ENCODE measurements around the gene TMEM119.

TMEM119 gene

GRCh38 chr12:108562348-108563135 lies 35.3 kb downstream of the TMEM119 start, which contains the start of gene ISCU:
TSS of gene ISCU (plus strand) at chr12:108562596. CDS start at chr12:108562623, 27 bp downstream.
- Histone ChIP-seq H3K4ac (ENCODE audit: low read depth, low read length) (peak within 1 kb of the TSS; percentile 74), H3K18ac (ENCODE audit: low read length) (peak within 1 kb of the TSS; percentile 65), H3K23ac (ENCODE audit: low read length) (no peak within 1 kb of the TSS), H3K79me1 (ENCODE audit: low read length) (peaks cover 8% of the 10 kb centered on the region), H2BK5ac (ENCODE audit: low read length) (peak within 1 kb of the TSS; percentile 25), H2AK5ac (ENCODE audit: low read length) (peak within 1 kb of the TSS; percentile 66), H3K4me1 (ENCODE audit: control insufficient read depth, low read depth, low read length) (peaks cover 2% of the 10 kb centered on the region), H3K4me3 (ENCODE audit: low read length) (peak within 1 kb of the TSS; percentile 79), H3K9ac (ENCODE audit: low read length) (peak within 1 kb of the TSS; percentile 83), H3K79me2 (ENCODE audit: control insufficient read depth, insufficient read depth, low read length) (peaks cover 35% of the 10 kb centered on the region), H4K8ac (ENCODE audit: low read depth, low read length) (no peak within 1 kb of the TSS), H3K27ac (ENCODE audit: low read depth, low read length) (peak within 1 kb of the TSS; percentile 60), H3K27me3 (ENCODE audit: insufficient read depth, low read length, poor library complexity) (no peaks in the 10 kb centered on the region), H2BK15ac (replicated peaks; ENCODE audit: low read depth) (no peak within 1 kb of the TSS), H4K5ac (ENCODE audit: low read length) (no peak within 1 kb of the TSS), H2BK120ac (ENCODE audit: low read depth, low read length) (peak within 1 kb of the TSS; percentile 62), H3K36me3 (ENCODE audit: control insufficient read depth, insufficient read depth, low read length) (peaks cover 3% of the 10 kb centered on the region), H3K56ac (ENCODE audit: low read length) (peak within 1 kb of the TSS; percentile 93), H3K4me2 (ENCODE audit: low read length) (peak within 1 kb of the TSS; percentile 86)
- DNase-seq = peak; percentile 99
- WGBS (ENCODE audit: extremely low coverage, insufficient coverage, low lambda C conversion rate) = no CpG with 5 or more reads among the region's 72 CpGs

GRCh38 chr12:108561852-108562347 lies 36.0 kb downstream of the TMEM119 start:
- Histone ChIP-seq H2BK5ac (ENCODE audit: low read length) (peak overlapping the region; percentile 25), H4K8ac (ENCODE audit: low read depth, low read length) (no peak overlapping the region), H3K79me1 (ENCODE audit: low read length) (peaks cover 8% of the 10 kb centered on the region), H3K9ac (ENCODE audit: low read length) (peak overlapping the region; percentile 69), H3K79me2 (ENCODE audit: control insufficient read depth, insufficient read depth, low read length) (peaks cover 40% of the 10 kb centered on the region), H4K5ac (ENCODE audit: low read length) (no peak overlapping the region), H2AK5ac (ENCODE audit: low read length) (peak overlapping the region; percentile 66), H2BK15ac (replicated peaks; ENCODE audit: low read depth) (no peak overlapping the region), H3K4me1 (ENCODE audit: control insufficient read depth, low read depth, low read length) (peaks cover 2% of the 10 kb centered on the region), H3K27me3 (ENCODE audit: insufficient read depth, low read length, poor library complexity) (no peaks in the 10 kb centered on the region), H3K4ac (ENCODE audit: low read depth, low read length) (peak overlapping the region; percentile 74), H3K56ac (ENCODE audit: low read length) (peak overlapping the region; percentile 81), H3K4me3 (ENCODE audit: low read length) (peak overlapping the region; percentile 62), H3K27ac (ENCODE audit: low read depth, low read length) (peak overlapping the region; percentile 60), H3K23ac (ENCODE audit: low read length) (no peak overlapping the region), H3K18ac (ENCODE audit: low read length) (peak overlapping the region; percentile 61), H3K36me3 (ENCODE audit: control insufficient read depth, insufficient read depth, low read length) (peaks cover 4% of the 10 kb centered on the region), H2BK120ac (ENCODE audit: low read depth, low read length) (peak overlapping the region; percentile 62), H3K4me2 (ENCODE audit: low read length) (peak overlapping the region; percentile 50)
- WGBS (ENCODE audit: extremely low coverage, insufficient coverage, low lambda C conversion rate) = no CpG with 5 or more reads among the region's 20 CpGs
- peak; percentile 62 for DNase-seq

- Histone ChIP-seq H3K36me3 (ENCODE audit: control insufficient read depth, insufficient read depth, low read length) (peaks cover 4% of the 10 kb centered on the region), H2BK120ac (ENCODE audit: low read depth, low read length) (peak within 1 kb of the TSS; percentile 62), H2AK5ac (ENCODE audit: low read length) (peak within 1 kb of the TSS; percentile 97)
Observed at GRCh38 chr12:108560752-108561719, 36.8 kb downstream of the TMEM119 start, which contains the start of gene SART3. TSS of gene SART3 (minus strand) at chr12:108561173. CDS start at chr12:108561154, 19 bp downstream.

GRCh38 chr12:108560321-108560721 lies 37.6 kb downstream of the TMEM119 start:
- Histone ChIP-seq H3K79me1 (ENCODE audit: low read length) (peaks cover 12% of the 10 kb centered on the region), H3K23ac (ENCODE audit: low read length) (no peak overlapping the region), H4K8ac (ENCODE audit: low read depth, low read length) (no peak overlapping the region), H3K27ac (ENCODE audit: low read depth, low read length) (peak overlapping the region; percentile 15), H2BK5ac (ENCODE audit: low read length) (no peak overlapping the region), H2AK5ac (ENCODE audit: low read length) (peak overlapping the region; percentile 29), H4K5ac (ENCODE audit: low read length) (no peak overlapping the region), H3K79me2 (ENCODE audit: control insufficient read depth, insufficient read depth, low read length) (peaks cover 55% of the 10 kb centered on the region), H3K27me3 (ENCODE audit: insufficient read depth, low read length, poor library complexity) (no peaks in the 10 kb centered on the region), H3K9ac (ENCODE audit: low read length) (peak overlapping the region; percentile 99), H3K56ac (ENCODE audit: low read length) (peak overlapping the region; percentile 100), H3K4ac (ENCODE audit: low read depth, low read length) (peak overlapping the region; percentile 56), H3K36me3 (ENCODE audit: control insufficient read depth, insufficient read depth, low read length) (peaks cover 3% of the 10 kb centered on the region), H2BK15ac (replicated peaks; ENCODE audit: low read depth) (no peak overlapping the region), H3K4me1 (ENCODE audit: control insufficient read depth, low read depth, low read length) (peaks cover 2% of the 10 kb centered on the region), H3K4me2 (ENCODE audit: low read length) (peak overlapping the region; percentile 91), H2BK120ac (ENCODE audit: low read depth, low read length) (no peak overlapping the region), H3K18ac (ENCODE audit: low read length) (no peak overlapping the region), H3K4me3 (ENCODE audit: low read length) (peak overlapping the region; percentile 98)
- WGBS (ENCODE audit: extremely low coverage, insufficient coverage, low lambda C conversion rate) = no CpG with 5 or more reads among the region's 12 CpGs
- DNase-seq = peak; percentile 38

More at GRCh38 chr12:108560752-108561719, 36.8 kb downstream of the TMEM119 start, which contains the start of gene SART3:
- Histone ChIP-seq H3K18ac (ENCODE audit: low read length) (peak within 1 kb of the TSS; percentile 65), H3K23ac (ENCODE audit: low read length) (peak within 1 kb of the TSS; percentile 100), H3K79me2 (ENCODE audit: control insufficient read depth, insufficient read depth, low read length) (peaks cover 48% of the 10 kb centered on the region), H3K4me2 (ENCODE audit: low read length) (peak within 1 kb of the TSS; percentile 91), H3K9ac (ENCODE audit: low read length) (peak within 1 kb of the TSS; percentile 99), H2BK5ac (ENCODE audit: low read length) (peak within 1 kb of the TSS; percentile 95), H3K56ac (ENCODE audit: low read length) (peak within 1 kb of the TSS; percentile 100), H3K79me1 (ENCODE audit: low read length) (peaks cover 12% of the 10 kb centered on the region), H3K4me1 (ENCODE audit: control insufficient read depth, low read depth, low read length) (peaks cover 2% of the 10 kb centered on the region), H3K27me3 (ENCODE audit: insufficient read depth, low read length, poor library complexity) (no peaks in the 10 kb centered on the region), H3K4ac (ENCODE audit: low read depth, low read length) (peak within 1 kb of the TSS; percentile 74), H2BK15ac (replicated peaks; ENCODE audit: low read depth) (no peak within 1 kb of the TSS), H3K27ac (ENCODE audit: low read depth, low read length) (peak within 1 kb of the TSS; percentile 60), H3K4me3 (ENCODE audit: low read length) (peak within 1 kb of the TSS; percentile 98), H4K8ac (ENCODE audit: low read depth, low read length) (no peak within 1 kb of the TSS), H4K5ac (ENCODE audit: low read length) (no peak within 1 kb of the TSS)
- DNase-seq = peak; percentile 98
- WGBS (ENCODE audit: extremely low coverage, insufficient coverage, low lambda C conversion rate) = no CpG with 5 or more reads among the region's 57 CpGs

- Histone ChIP-seq H3K4ac (ENCODE audit: low read depth, low read length) (no peak overlapping the region), H3K56ac (ENCODE audit: low read length) (peak overlapping the region; percentile 57), H3K27me3 (ENCODE audit: insufficient read depth, low read length, poor library complexity) (no peaks in the 10 kb centered on the region), H3K4me3 (ENCODE audit: low read length) (peak overlapping the region; percentile 98), H4K5ac (ENCODE audit: low read length) (no peak overlapping the region), H4K8ac (ENCODE audit: low read depth, low read length) (no peak overlapping the region), H3K18ac (ENCODE audit: low read length) (no peak overlapping the region), H3K23ac (ENCODE audit: low read length) (no peak overlapping the region), H3K27ac (ENCODE audit: low read depth, low read length) (no peak overlapping the region), H2BK120ac (ENCODE audit: low read depth, low read length) (no peak overlapping the region), H3K79me1 (ENCODE audit: low read length) (peaks cover 12% of the 10 kb centered on the region), H3K79me2 (ENCODE audit: control insufficient read depth, insufficient read depth, low read length) (peaks cover 56% of the 10 kb centered on the region), H3K9ac (ENCODE audit: low read length) (peak overlapping the region; percentile 99), H2AK5ac (ENCODE audit: low read length) (no peak overlapping the region), H3K4me2 (ENCODE audit: low read length) (peak overlapping the region; percentile 91), H3K4me1 (ENCODE audit: control insufficient read depth, low read depth, low read length) (peaks cover 2% of the 10 kb centered on the region), H2BK15ac (replicated peaks; ENCODE audit: low read depth) (no peak overlapping the region), H2BK5ac (ENCODE audit: low read length) (no peak overlapping the region), H3K36me3 (ENCODE audit: control insufficient read depth, insufficient read depth, low read length) (peaks cover 3% of the 10 kb centered on the region)
- DNase-seq = peak; percentile 37
- no CpG with 5 or more reads among the region's 3 CpGs for WGBS (ENCODE audit: extremely low coverage, insufficient coverage, low lambda C conversion rate)
Observed at GRCh38 chr12:108559748-108560147, 38.1 kb downstream of the TMEM119 start.

Measured in mesendoderm (in vitro differentiated cells).